Neural crest cell (in vitro differentiated cells): ENCODE results near the gene KNDC1. TPM values are rescaled to one million over a fixed set of nuclear protein-coding genes. Genes with fewer than 3 reads are reported as not detected.

ENCODE experiments used
- DNase-seq: peaks from one replicate; pipeline ENCODE4 v3.0.0; 2021; ENCODE audit warnings: low read depth, mixed read lengths, low spot score
- H3K27ac Mint-ChIP-seq: one replicate; pipeline ENCODE4 v1.8.0; 2021; ENCODE audit warnings: mild to moderate bottlenecking, mixed read lengths; ENCODE audit not compliant: unreplicated experiment
- H3K27me3 Mint-ChIP-seq: 2 replicates; pipeline ENCODE4 v1.8.0; 2021; ENCODE audit warnings: low read depth, mild to moderate bottlenecking, mixed read lengths
- H3K36me3 Mint-ChIP-seq: 2 replicates; pipeline ENCODE4 v1.8.0; 2021; ENCODE audit warnings: low read depth, mild to moderate bottlenecking, mixed read lengths
- H3K4me1 Mint-ChIP-seq: 2 replicates; pipeline ENCODE4 v1.8.0; 2021; ENCODE audit warnings: mixed read lengths
- H3K4me3 Mint-ChIP-seq: one replicate; pipeline ENCODE4 v1.8.0; 2021; ENCODE audit warnings: mild to moderate bottlenecking, mixed read lengths
- H3K9me3 Mint-ChIP-seq: 2 replicates; pipeline ENCODE4 v1.8.0; 2021; ENCODE audit warnings: mixed read lengths
- total RNA-seq: library from RNA; stranded (reverse); gene quantifications from 2 replicates; pipeline ENCODE4 v1.2.1, GENCODE V29; 2021
- TF ChIP-seq, protein P1 (sequence below): fragments of 200-600 bp; sonication (generic); conservative IDR thresholded peaks from 2 replicates; pipeline ENCODE4 v1.5.0; 2021; ENCODE audit warnings: antibody characterized with exemption, mild to moderate bottlenecking

Gene KNDC1
- total RNA-seq, 1 donor from 2014 or later = 5.5 TPM

DNA sequence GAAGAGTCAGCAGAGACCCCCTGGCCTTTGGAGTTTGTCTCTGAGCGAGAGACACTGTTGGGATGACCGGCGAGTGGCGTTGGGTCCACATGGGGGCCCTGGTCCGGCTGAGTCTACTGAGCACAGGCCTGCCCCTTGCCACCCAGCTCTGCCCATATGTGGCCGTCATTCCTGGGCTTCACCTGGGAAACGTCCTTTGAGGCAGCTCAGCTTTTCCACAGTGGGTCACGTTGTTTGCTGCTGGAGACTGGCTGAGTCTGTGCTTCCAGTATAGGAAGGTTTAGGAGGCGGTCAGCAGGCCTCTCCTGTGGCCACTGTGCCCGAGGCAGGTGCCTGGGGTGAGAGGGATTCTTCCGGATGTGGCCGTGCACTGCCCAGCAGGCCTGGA lies 99.6 kb downstream of the KNDC1 start:
- no peaks in the 10 kb centered on the region for H3K9me3 Mint-ChIP-seq
- H3K27ac Mint-ChIP-seq = no peak overlapping the region
- H3K4me1 Mint-ChIP-seq = peaks cover 13% of the 10 kb centered on the region
- peaks cover 46% of the 10 kb centered on the region for H3K27me3 Mint-ChIP-seq
- no peak for DNase-seq
- H3K36me3 Mint-ChIP-seq = no peaks in the 10 kb centered on the region
- H3K4me3 Mint-ChIP-seq = peak overlapping the region; percentile 76
- TF ChIP-seq, protein P1, sequence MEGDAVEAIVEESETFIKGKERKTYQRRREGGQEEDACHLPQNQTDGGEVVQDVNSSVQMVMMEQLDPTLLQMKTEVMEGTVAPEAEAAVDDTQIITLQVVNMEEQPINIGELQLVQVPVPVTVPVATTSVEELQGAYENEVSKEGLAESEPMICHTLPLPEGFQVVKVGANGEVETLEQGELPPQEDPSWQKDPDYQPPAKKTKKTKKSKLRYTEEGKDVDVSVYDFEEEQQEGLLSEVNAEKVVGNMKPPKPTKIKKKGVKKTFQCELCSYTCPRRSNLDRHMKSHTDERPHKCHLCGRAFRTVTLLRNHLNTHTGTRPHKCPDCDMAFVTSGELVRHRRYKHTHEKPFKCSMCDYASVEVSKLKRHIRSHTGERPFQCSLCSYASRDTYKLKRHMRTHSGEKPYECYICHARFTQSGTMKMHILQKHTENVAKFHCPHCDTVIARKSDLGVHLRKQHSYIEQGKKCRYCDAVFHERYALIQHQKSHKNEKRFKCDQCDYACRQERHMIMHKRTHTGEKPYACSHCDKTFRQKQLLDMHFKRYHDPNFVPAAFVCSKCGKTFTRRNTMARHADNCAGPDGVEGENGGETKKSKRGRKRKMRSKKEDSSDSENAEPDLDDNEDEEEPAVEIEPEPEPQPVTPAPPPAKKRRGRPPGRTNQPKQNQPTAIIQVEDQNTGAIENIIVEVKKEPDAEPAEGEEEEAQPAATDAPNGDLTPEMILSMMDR = no peak

GRCh38 chr10:133260895-133261725 lies 101.1 kb downstream of the KNDC1 start:
- H3K27me3 Mint-ChIP-seq = peaks cover 49% of the 10 kb centered on the region
- peaks cover 9% of the 10 kb centered on the region for H3K4me1 Mint-ChIP-seq
- TF ChIP-seq, protein P1 = no peak
- no peaks in the 10 kb centered on the region for H3K36me3 Mint-ChIP-seq
- no peaks in the 10 kb centered on the region for H3K9me3 Mint-ChIP-seq
- DNase-seq = peak; percentile 25
- no peak overlapping the region for H3K27ac Mint-ChIP-seq
- peak overlapping the region; percentile 59 for H3K4me3 Mint-ChIP-seq

DNA sequence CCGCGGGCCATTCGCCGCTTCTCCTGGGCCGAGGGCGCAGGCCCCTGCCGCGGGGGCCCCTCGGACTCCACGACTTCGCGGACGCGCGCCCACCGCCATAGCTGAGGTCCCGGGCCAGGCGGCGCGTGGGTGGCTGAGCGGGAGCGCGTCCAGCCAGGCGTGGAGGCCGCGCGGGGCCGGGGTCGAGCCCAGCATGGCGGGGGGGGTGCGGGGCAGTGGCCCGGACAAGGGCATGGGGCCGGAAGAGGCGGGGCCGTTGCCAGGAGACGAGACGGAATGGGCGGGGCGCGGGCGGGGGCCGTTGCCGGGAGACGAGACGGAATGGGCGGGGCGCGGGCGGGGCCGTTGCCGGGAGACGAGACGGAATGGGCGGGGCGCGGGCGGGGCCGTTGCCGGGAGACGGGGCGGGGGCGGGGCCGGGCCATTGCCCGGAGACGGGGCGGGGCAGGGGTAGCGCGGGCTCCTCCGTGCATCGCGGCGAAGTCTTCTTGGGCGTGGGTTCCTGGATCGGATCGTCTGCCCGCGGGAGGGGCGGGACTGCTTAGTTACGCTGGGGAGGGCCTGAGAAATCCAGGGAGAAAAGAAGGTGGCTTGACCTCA lies 101.8 kb downstream of the KNDC1 start:
- Mint-ChIP-seq H3K9me3 (no peaks in the 10 kb centered on the region), H3K4me1 (peaks cover 9% of the 10 kb centered on the region), H3K27me3 (peaks cover 44% of the 10 kb centered on the region), H3K4me3 (peak overlapping the region; percentile 83), H3K36me3 (no peaks in the 10 kb centered on the region), H3K27ac (no peak overlapping the region)
- TF ChIP-seq, protein P1 = no peak
- DNase-seq = peak; percentile 70

GRCh38 chr10:133262696-133263095 lies 102.7 kb downstream of the KNDC1 start:
- H3K4me3 Mint-ChIP-seq = peak overlapping the region; percentile 83
- TF ChIP-seq, protein P1 = no peak
- no peaks in the 10 kb centered on the region for H3K9me3 Mint-ChIP-seq
- DNase-seq = no peak
- no peaks in the 10 kb centered on the region for H3K36me3 Mint-ChIP-seq
- H3K27ac Mint-ChIP-seq = no peak overlapping the region
- peaks cover 36% of the 10 kb centered on the region for H3K27me3 Mint-ChIP-seq
- H3K4me1 Mint-ChIP-seq = peaks cover 9% of the 10 kb centered on the region

GRCh38 chr10:133263674-133264073 lies 103.7 kb downstream of the KNDC1 start:
- TF ChIP-seq, protein P1 = no peak
- Mint-ChIP-seq H3K4me3 (no peak overlapping the region), H3K27me3 (peaks cover 35% of the 10 kb centered on the region), H3K4me1 (peaks cover 9% of the 10 kb centered on the region), H3K36me3 (no peaks in the 10 kb centered on the region), H3K9me3 (no peaks in the 10 kb centered on the region), H3K27ac (no peak overlapping the region)
- DNase-seq = no peak
